NCI-H1105 (cell line): Measurements from ENCODE around the gene SERPINH1.
"Not testable (repeated sequence)": the region's sequence is repeated elsewhere in the genome, so short reads cannot be mapped to it uniquely, and the experiment has no call there.

Source experiments
- DNase-seq: peaks from one replicate; lab custom pipeline; 2025; lab: John Stamatoyannopoulos, UW

The SERPINH1 gene

DNA sequence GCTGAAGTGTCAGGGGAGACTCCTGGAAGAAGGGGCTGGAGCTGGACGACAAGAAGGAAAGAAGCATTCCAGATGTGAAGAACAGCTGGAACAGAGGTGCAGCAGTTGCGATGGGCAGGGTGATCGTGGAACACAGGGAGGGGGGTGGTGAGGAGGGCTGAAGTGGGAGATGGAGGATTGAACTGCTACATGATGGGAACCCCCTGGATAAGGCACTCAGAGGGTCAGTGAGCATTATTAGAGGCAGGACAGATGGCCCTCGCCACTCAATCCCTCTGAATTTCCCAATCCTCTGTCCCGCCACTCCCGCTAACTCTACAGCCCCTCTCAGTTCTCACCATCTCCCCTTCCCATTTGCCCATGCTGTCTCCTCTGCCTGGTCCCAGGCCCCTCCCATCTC is 14.0 kb downstream of the SERPINH1 start:
- no peak for DNase-seq

DNA sequence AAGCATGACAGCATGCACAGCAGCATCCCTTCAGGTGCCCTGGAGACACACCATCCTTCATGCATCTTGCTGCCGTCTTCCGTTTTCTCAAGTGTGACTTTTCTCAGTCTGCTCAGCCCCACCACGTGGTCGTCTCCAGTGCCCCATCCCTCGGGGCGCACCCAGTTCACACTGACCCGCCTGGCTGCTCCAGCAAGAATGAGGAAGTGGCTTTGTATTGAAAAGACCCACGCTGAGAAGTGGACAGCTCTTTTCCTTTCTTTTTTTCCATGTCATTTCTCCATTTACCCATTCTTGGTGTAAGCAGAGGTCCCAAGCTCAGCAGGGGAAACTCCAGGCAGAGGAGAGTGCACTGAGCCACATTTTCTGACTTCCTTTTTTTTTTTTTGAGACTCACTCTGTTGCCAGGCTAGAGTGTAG is 14.5 kb downstream of the SERPINH1 start:
- DNase-seq = no peak

DNA sequence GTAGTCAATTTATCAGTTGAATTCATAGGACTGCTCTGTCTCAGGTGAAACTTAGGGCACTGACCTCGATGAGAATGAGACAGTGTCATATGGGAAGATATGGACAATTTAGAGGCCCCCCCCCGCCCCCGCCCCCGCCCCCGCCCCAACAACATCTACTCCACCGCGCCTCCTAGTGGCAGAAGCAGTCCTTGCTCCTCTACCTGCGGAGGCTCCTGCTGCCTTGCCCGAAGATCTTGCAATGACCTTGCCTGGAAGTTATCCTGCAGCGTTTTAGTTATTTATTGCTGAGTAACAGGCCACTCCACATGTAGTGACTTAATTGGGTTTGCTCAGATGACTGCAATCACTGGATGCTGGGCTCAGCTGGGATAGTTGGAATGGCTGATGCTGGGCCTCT is 15.2 kb downstream of the SERPINH1 start:
- no peak for DNase-seq

DNA sequence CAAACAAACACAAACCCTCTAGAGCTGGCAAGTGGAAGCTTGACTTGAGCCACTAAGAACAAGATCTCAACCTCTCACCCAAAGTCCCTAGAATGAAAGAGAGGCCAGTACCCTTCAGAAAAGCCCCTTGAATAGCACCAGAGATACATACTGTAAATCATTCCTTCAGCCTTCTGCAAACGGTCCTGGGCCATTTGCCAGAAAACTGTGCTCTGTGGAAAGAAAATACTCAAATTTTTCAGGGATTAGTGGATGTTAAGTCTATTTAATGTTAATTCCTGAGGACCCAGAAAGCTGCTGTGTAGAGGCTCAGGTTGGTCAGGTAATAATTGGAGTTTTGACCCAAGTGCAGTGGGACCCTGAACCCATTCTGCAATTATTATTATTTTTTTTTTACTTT is 16.9 kb downstream of the SERPINH1 start:
- no peak for DNase-seq

DNA sequence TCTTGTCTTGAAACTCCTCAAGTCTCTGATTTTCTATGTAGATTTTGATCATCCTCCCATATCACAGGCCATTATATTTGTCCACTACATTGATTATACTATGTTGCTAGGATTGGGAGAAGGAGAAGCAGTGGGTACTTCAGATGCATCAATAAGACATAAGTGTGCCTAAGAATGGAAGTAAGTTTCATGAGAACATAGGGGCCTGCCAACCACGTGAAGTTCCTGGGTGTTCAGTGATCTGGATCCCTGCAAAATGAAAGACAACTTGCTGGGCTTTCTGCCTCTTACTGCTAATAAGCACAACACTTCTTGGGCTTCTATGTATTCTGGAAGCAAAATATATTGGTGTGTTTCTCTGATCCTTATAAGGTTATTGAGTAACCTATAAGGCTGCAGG is 17.8 kb downstream of the SERPINH1 start:
- DNase-seq = no peak

DNA sequence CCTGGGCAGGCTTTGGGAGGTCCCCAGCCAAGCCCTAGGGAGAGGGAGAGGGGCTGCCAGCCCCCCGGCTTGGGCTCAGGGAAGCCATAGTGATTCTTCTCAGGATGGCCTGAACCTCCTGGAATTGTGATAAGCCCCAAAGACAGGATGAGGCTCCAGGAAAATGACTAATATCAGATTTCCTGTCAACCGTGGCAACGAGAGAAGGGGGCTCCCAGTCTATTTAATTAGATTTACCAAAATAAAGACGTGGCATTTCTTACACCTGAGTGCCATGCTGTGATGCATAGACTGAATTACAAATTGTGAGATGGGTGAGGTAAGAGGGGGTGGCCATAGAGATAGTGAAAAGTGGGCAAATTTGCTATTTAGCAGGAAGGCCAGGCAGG is 20.4 kb downstream of the SERPINH1 start:
- no peak for DNase-seq

DNA sequence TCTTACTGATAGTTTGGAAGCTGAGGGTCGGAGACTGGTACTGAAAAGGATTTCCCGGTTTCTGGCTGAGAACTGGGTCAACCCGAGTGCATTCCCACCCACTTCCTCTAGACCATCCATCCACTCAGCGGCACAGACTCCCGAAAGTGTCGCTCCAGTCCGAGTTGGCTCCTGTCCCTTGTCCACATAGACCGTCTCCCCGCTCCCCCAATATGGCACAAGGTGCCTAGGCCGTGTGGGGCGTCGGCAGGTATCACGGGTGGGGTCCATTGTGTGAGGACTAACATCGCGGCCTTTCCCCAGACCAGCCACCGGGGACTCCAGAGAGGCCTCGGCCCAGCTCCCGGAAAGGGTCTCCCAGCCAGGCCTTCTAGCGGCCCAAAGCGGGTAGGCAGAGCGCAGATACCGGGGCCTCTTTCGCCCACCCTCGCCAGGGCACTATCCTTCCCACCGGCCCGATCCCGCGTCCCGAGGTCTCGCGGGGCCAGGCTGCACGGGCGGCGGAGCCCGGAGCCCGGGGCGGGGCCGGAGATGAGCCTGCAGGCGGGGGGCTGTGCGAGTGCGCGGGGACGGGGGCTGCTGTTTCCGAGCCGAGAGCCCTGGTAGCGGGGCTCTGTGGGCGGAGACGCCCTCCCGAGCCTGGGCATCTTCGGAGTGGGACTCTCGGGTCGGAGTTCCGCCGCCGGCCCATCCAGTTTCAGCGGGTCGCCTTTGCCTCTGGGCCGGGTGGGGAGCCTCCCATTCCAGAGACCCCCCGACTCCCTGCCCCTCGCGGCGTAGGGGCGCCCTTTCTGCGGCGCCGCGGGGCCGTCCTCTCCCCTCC is 21.1 kb downstream of the SERPINH1 start:
- peak; percentile 74 for DNase-seq

DNA sequence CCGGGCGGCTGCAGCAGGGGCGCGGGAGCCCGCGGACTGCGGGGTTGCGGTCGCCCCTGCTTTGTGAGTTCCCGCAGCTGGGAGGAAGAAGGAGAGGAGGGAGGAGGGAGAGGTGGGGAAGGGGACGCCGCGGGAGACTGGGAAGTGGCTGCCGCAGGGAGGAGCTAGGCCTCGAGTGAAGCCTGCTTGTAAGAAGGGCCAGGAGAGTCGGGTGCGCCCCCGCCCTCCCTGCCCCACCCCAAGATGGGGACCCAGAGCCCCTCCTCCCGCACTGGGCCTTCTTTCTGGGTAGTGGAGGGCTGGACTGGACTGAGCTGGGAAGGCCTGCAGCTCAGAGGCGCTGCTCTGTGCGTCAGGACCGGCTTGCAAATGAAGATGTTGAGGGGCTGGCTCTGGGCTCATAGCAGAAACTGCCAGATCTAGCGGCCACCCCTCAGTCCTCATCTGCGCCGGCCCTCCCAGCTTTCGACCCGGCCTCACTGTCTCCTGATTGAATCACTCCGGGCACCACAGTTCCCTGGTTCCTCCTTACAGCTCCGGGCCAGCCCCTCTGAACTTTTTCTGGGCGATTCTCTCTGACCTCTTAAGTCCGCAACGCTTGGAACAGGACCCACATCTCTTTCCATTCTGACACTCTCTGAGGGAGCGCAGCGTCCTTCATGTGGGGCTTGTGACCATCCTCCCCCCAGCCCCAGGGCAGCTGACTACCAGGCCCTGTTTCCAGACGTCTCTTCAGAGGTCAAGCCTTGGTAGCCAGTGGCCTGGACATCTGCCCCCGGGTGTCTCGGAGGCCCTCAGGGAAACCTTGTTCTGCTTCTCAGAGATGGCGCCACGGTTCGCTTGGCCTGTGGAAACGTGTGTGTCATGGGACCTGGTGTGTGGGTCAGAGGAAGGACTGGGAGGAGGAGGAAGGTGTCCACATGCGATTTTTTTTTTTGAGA is 21.9 kb downstream of the SERPINH1 start:
- peak; percentile 24 for DNase-seq

DNA sequence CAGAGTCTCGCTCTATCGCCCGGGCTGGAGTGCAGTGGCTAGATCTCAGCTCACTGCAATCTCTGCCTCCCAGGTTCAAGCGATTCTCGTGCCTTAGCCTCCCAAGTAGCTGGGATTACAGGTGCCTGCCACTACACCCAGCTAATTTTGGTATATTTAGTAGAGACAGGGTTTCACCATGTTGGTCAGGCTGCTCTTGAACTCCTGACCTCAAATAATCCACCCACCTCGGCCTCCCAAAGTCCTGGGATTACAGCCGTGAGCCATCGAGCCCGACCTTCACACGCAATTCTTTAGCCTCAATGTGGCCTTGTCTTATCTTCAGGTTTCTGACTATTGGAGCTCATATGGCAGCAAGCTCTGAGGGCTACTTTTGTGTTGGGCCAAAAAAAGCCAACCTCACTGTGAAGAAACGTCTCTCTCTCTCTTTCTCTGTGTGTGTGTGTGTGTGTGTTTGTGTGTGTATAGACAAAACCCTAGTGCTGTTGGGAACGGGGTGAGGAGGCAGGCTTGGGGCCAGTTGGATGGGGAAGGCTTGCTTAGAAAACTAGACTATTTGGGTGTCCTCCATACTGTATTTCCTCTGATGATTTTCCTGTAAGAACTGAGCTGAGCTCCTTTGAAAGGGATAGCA is 22.7 kb downstream of the SERPINH1 start:
- not testable (repeated sequence) for DNase-seq

DNA sequence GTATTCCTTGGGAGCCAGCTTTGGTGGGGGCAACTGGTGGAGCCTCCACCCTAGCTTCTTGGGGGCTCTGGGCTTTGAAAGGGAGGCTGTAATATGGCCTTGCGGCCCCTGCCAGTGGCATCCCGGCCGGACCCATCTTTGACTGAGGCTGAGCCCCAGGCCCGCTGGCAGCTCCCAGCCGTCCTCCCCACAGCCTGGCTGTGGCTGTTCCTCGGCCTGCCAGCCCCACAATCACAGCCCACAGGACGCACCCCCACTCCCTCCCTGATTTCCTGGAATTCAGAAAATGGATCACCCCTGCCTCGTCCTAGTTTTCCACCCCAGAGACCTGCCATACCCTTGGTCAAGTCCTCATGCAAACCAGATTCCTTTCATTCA is 23.2 kb downstream of the SERPINH1 start:
- DNase-seq = no peak

DNA sequence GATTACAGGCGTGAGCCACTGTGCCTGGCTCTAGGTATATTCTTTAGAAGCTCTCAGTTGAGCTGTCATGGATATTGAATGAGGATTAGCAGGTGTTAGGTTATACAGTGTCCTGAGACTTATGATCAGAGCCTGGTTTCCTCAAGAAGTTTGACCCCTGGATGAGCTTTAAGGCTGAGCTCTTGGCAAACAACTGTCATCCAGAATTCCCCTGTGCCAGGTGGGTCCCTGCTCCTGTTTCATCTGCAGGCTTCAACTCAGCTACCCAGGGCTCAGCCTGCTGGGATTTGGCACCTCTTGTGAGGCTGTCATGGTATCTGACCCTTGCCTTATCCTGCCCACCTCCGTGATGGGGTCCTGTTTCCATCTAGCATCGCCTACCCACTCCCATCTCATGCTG is 24.3 kb downstream of the SERPINH1 start:
- DNase-seq = no peak

GRCh38 chr11:75588051-75588481 is 26.0 kb downstream of the SERPINH1 start:
- DNase-seq = no peak

- DNase-seq = no peak
Measured at GRCh38 chr11:75589051-75589450, 27.0 kb downstream of the SERPINH1 start.

DNA sequence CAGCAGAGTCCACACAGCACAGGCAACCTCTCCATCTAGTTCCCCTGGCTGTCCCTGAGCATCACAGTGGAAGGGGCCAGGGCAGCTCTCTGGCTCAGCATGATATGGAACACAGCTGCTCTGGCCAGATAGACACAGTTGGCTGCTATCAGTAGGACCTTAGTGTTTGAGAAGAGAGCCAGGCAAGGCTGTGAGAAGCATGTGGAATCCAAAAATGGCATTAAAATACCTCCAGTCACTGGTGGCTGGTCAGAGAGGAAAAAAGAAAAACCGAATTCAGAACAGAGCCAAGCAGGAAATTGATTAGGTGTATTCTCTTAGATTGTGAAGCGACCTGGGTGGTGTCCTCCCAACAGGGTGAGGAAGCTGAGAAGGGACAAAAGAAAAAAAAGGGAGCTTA is 27.9 kb downstream of the SERPINH1 start:
- DNase-seq = no peak

DNA sequence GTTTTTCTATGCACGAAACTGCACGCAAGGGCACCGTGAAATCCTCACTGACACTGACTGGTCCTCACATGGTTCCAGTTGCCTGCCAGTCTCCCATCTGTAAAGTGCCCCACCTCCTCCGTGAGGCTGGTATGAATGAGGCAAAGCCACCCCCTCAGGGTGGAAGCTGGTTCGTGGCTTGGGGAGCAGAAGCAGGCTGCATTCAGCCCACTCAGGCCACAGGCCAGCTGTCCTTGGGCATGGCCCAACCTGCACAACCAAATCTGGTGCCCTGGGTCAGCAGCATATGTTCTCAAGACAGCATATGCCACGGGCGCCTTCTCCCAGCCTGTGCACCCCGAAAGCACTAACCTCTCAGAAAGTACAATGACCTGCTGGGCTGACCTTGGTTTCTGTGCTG is 29.3 kb downstream of the SERPINH1 start:
- DNase-seq = no peak

- no peak for DNase-seq
Measured at GRCh38 chr11:75591966-75592365, 29.9 kb downstream of the SERPINH1 start.

- DNase-seq = peak; percentile 81
Measured at GRCh38 chr11:75592715-75593114, 30.7 kb downstream of the SERPINH1 start.

GRCh38 chr11:75593286-75593915 is 31.3 kb downstream of the SERPINH1 start:
- peak; percentile 38 for DNase-seq

DNA sequence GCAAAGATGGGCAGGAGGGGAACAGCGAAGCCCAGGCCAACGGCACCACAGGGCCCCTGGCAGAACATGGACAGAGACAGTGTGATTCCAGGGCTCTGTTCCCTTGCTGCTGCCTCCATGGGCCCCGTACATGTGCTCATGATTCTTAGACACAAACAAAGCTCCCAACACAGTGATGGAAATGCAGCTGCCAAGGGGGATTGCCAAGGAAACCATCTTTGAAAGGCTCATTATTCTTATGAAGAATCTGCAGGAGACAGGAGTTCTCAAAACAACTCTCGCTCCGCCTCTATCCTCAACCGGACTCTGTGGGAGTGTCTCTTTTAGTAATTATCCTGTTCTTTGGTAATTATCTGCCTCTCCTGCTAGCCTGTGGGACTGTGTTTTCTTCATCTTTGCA is 32.2 kb downstream of the SERPINH1 start:
- no peak for DNase-seq

- no peak for DNase-seq
Measured at GRCh38 chr11:75595429-75595828, 33.4 kb downstream of the SERPINH1 start.

- DNase-seq = no peak
Measured at GRCh38 chr11:75596914-75597313, 34.9 kb downstream of the SERPINH1 start.

DNA sequence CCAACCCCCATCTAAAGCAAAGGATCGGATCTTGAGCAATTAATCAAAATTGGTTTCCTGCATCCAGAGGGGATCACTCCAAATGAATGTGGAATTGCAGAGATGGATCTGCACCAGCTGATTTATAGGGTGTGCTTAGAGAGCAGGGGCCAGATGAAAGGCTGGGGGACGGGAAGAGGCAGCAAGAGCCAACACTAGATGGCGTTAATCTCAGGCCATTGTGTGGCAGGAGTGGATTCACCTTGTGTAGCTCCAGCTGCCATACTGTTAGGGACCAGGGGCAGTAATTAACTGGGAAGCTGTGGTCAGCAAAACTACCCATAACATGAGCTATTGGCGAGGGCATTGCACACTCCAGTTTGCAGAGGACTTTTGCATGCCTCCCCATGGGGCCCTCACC is 35.6 kb downstream of the SERPINH1 start:
- DNase-seq = peak; percentile 57
